T-helper 2 cell (primary cell): Measurements from ENCODE around the gene COMT.
A peak's percentile ranks its signal among the peaks of the same experiment; 100 is the strongest.

Source experiments
- DNase-seq, 5 experiments: peaks; one replicate each; pipeline versions ENCODE4 v3.0.0 to v3.0.0-alpha.2; 2012 to 2022

COMT gene

DNA sequence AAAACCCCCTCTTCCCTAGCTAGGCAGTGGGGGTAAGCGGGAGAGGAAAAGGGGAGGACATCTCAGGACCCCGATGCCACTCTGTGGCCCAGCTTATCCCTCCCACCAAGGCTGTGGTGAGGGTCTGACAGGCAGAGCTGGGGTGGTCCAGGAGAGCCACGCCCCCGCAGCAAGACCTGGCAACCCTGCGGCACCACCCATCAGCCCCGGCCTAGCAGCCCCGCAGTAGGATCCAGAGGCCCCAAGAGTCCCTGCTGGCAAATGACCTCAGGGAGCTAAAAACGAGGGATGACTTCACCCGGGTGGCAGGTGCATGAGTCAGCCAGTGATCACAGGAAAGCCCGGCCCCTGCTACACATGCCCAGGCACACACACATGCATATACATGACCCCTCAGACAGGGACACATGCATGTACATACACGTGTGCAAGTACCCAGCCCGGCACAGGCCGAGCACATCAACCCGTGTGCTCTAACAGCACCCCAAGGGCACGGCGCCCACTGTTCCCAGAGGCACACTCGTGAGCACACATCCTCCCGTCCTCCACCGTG, 42.7 kb downstream of the COMT start:
- DNase-seq = no peak

DNA sequence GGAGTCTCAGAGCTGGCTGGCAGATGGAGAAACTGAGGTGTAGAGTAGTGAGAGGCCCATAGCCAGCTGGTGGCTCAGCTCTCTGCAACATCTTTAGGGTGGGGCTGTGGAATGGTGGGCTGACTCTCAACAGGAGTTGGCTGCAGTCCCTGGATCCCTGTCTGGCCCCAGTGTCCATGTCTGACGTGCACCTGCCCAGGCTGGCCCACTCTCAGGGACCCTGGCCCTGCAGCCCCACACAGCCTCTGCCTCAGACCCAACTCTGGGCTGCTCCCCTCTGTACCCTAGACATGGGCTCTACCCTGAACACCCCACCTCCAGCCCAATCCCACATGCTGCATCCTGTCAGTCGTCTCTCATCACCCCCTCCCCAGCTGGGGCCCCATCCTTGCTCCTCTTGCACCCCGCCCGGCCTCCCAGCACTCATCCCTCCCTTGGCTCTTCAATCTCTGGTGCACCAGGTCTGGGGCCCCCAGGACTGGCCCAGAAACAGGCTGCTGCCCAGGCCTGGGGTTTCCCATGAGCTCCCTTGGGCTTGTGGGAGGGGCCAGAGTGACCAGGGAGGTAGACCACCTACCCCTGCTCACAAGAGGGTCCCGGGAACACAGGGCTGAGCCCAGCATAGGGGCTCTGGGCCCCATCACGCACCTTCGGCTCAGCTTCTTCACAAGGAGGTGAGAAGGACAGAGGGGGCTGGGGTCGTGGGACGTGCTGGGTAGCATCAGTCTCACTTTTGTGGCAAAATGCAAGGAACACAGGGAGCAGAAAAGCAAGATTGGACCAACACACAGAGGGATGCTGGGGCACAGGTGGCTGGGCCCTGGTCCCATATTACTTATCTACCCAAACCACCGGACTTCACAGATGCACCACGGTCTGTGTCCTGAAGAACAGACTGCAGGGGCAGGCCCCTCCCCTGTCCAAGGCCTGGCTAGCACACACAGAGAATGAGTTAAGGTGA, 43.6 kb downstream of the COMT start:
- DNase-seq = no peak

GRCh38 chr22:19986011-19986409, 44.4 kb downstream of the COMT start:
- DNase-seq = no peak

DNA sequence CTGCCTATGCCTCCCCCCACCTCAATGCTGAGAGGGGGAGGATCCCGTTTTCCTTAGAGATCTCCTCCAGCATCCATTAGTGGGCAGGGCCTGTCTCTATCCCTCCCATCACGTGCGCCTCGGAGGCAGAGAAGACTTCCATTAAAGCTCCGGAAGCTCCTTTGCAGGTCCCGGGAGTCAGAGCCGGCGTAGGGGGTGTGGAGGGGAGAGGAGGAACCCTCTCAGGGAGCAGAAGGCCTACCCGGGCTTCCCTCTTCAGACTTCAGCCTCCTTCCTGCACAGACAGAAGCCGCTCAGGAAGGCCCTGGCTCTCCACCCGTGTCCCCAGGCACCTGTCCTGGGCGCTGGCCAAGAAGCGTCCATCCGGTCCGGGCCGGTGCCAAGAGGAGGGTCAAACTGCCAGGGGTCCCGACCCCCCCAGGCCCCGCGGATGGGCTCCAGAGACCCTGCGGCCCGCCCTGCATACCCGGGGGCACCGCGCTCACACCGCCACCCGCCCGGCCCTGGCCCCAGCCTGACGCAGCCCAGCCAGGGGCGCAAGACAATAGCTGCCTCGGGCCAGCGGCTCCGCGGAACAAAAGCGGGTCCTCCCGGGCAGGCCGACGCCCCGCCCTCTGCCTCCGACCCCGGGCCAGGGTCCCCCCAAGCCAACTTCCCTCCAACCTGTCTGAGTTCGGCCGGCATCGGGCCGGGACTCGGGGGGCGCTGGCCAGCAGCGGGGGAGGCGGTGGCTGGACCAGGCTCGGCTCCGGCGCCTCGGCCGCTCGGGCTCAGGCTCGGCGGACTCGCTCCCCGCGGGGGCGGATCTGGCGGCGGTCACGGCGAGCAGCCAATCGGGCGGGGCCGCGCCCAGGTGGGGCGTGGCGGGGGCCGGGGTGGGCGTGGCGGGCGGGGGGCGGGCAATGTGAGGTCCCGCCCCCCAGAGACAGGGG, 45.1 kb downstream of the COMT start:
- peak; percentile 35 to 66 (median 46) for DNase-seq

DNA sequence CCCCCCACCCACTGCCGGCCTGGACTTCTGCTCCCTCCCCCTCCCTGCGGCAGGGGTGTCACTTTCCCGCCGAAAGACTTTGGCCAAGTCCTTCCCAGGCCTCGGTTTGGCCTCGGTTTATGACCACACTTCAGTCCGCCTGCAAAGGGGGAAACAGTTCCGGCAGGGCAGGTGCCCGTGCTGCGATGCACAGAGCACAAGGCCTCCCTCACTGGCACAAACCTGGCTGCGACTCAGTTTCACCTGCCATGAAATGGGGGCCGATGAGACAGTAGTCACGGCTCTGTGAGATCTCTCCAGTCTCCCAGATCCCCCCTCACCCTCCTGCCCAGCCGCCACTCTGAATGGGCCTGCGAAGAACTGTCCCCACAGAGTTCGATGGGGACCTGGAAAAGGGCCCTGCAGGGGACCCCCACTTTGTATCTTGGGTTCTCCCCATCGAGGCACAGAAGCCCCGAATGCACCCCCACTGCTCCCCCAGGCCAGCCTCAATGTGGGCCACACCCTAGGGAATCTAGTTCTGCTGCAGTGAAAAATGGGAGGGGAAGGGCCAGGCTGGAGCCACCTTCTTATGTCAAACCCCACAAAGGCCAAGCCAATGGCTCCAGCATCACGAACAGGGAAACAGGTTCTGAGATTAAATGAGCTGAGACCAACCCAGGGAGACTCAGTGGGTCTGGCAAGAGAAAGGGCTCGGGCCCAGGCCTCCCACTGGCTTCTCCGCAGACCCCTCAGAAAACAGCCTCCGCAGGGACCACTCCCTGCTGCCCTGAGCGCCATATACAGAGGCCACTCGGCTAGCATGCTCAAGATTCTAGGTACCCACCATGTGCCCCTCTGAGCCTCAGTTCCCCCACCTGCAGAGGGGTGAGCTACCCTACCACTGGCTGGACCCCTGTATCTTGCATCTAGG, 46.1 kb downstream of the COMT start:
- DNase-seq = no peak

DNA sequence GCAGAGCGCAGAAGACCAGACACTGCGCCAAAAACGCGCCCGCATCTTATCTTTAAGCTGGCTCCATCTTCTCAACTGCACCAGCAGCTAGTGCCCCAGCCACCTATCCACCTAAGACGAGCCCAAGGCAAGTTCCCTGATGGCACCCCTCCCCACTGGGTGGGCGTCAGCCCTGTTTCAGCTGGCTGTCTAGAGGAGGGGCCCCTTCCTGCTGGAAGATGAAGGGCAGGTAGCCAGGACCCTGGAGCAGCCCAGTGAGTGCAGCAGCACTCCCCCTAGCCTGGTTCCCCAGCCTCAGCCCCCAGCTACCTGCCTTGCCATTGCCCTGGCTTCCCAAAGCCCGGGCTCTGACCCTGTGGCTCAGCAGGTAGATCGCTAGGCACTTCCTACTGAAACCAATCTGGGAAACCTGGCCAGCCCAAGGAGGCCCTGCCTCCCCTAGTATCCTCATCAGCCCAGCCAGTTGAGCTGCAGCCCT, 46.8 kb downstream of the COMT start:
- DNase-seq = no peak

GRCh38 chr22:19988965-19989724, 47.6 kb downstream of the COMT start:
- DNase-seq = no peak

- no peak for DNase-seq
Observed at GRCh38 chr22:19989725-19990067, 48.1 kb downstream of the COMT start.

- DNase-seq = no peak
Observed at GRCh38 chr22:19990188-19990587, 48.6 kb downstream of the COMT start.

- no peak for DNase-seq
Observed at GRCh38 chr22:19990609-19991394, 49.2 kb downstream of the COMT start.

DNA sequence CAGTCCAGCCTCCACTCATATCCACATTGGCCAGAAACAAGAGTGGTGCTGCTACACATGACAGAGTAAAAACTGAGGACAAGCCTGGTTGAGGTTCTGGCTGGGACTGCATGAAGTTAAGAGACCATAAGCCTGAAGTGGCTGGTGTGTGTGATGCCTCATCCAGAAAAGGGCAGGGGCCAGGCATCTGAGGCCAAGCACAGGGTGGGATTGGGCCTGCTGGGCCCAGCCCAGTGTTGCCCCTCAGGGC, 49.7 kb downstream of the COMT start:
- no peak for DNase-seq

DNA sequence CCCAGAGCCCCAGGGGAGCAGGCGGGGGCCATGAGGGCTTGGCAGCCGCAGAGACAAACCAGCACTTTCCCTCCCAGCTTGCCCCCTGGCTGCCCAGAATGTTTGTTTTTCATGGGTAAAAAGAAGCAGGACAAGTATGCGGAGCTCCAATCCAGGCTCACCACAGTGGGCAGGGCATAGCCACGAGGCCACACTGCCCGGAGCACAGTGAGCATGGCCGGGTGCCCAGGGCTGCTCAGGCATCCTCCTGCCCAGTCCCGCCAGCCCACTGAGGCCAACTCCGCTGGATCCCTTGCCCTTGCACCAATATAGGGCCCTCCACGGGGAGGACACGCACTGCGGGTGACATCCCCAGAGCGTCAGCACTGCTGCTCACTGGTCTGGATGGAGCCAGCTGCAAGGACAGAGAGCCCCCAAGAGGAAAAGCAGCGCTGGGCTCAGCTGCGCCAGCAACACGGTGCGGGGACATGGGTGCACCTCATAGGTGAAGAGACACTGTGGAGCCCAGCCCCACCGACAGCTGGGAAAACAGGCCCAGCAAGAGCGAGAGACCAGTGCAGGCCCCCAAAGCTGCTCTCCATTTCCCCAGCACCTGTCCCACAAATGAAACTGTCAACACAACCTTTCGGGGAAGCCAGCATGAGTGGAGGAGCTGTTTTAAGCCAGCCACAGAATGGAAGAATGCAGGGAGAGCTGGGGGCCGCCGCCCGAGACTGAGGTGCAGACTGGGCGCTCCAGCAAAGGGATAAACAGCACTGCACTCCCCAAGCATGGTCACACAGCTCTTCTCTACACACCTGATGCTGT, 50.3 kb downstream of the COMT start:
- no peak for DNase-seq

DNA sequence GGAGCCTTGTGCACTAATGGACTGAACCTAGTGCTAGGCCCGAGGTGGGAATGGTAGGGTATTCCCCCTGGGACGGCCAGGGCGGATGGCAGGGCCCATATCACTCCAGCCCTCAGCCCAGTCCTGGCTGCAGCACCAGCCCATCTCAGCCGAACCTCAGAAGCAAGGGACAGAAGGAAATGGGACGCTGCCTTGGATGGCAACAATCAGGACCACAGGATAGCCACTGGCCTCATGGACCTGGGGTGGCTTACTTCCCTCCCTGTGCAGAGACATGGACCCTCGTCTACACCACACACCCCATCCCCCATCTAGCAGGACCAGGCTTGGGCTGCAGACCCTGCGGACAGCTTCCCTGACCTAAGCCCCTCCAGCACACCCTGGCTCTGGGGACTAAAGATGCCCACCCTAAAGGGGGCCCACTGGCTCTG, 50.9 kb downstream of the COMT start:
- DNase-seq = no peak

DNA sequence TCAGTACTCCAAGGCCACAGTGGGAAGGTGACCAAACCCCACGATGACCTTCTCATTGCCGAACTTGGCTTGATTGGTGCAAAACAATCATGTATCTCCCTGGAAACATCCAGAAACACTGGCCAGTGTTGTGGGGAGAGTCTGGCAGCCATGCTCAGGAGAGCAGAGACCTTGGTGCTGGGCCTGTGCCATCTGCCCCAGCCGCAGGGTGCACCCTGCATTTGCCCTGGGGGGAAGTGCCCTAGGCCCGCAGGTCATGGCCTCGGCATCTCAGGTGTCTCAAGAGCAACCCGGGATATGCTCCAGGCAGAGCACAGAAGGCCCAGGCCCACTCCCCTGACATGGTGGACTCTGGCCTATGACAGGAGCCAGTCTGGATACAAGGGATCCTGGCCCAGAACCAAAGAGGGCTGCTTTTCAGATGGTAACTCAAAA, 51.4 kb downstream of the COMT start:
- DNase-seq = no peak

DNA sequence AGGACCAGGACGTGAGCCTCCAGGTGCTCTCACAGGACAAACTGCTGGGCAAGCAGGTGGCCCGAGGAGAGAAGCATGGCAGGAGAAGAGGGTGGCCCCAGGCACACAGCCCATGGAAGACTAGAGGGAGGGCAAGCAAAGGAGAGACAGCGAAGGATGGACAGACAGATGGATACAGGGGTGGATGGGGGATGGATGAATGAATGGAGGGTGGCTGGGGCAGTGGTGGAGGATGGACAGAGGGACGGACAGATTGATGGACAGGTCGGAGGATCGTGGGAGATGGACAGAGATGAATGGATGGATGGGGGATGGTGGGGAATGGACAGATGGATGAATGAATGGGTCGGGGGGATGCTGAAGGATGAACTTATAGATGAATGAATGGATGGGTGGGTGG, 52.4 kb downstream of the COMT start:
- no peak for DNase-seq

- no peak for DNase-seq
Observed at GRCh38 chr22:19994851-19995610, 53.5 kb downstream of the COMT start.

- no peak for DNase-seq
Observed at GRCh38 chr22:19995611-19996339, 54.2 kb downstream of the COMT start.

GRCh38 chr22:19996694-19997384, 55.3 kb downstream of the COMT start:
- no peak for DNase-seq
